HG03108 (cell line): ENCODE measurements around the gene RNF150.
A peak's percentile ranks its signal among the peaks of the same experiment; 100 is the strongest.
"Not testable (repeated sequence)": the region's sequence is repeated elsewhere in the genome, so short reads cannot be mapped to it uniquely, and the experiment has no call there.

Experiments used
- ATAC-seq: cut with Tn5 transposase; IDR thresholded peaks from one replicate; pipeline ENCODE4 v1.9.1; 2021; ENCODE audit warnings: moderate library complexity; ENCODE audit not compliant: unreplicated experiment

Gene RNF150

DNA sequence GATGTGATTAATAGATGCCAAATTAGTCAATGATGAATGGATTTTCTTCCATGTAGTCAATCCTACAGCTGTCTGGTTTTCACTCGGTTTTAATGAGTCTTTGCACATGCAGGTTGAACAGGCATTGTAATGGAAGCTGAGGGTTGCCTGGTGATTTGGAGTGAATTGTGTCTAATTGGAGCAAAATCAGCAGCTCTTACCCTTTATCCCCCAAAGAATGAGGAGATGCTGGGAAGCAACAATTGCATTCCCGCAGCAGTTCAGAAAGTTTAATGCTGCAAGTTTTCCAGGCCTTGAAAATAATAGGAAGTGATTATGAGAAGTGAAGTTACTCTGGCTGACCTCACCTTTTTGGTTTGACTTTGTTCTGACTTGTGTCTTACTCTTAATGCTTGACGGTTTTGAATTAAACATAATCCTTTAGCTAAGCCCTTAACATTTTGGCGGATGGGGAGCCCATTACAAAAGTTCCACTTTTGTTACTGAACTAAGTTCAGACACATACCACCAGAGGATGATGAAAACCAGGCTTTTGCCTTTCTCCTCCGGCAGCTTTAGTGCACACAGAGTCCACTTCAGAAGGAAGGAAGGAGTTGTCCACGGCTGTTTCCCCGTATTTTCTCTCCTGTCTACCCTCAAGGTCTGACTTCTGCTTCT is 298.3 kb downstream of the RNF150 start:
- ATAC-seq, result no peak

DNA sequence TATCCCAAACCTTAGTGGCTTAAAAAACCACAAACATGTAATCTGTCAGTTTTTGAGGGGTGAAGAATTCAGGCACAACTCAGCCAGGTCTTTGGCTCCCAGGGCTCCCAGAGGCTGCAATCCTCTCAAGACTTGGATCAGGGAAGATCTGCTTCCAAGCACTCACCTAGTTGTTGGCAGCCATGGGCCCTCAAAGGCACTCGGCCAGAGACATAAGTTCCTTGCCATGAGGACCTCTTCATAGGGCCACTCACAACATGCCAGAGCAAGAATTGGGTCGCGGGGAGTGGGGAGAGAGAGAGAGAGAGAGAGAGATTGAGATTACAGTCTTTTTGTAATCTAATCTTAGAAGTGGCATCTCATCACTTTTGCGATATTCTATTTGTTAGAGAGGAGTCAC is 300.0 kb downstream of the RNF150 start:
- no peak for ATAC-seq

DNA sequence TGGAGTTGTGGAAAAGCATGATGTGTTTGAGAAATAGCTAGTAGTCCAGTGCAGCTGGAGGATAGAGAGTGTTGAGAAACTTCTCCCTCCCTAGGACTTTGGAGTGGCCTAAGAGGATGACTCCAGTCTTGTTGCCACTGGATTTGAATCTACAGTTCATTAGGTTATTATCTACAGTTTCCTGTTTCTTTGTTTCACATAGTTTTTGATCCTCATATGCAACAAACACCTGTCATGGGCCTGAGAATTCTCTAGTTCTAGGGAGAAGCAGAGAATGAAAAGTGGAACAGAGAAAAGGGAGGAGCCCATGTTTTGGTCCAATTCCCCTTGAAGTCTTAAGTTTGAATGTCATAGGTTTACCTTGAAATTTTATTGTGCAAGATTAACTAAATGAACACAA is 303.4 kb downstream of the RNF150 start:
- ATAC-seq, result peak; percentile 92

DNA sequence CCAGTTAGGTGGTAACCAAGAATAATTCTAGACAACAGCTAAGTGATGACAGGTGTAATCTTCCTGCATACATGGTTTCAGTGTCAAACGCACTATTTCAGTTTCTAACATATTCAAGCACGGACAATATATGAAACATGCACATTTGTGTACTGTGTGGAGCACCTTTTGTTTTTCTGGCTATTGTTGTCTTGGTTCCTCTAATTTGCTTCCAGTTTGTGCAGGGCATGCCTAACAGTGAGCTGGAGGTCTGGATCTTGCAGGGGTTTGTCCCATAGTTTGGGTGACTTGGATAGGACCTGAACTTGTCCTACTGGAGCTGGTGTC is 306.6 kb downstream of the RNF150 start:
- ATAC-seq, result no peak

- ATAC-seq, result not testable (repeated sequence)
Measured at GRCh38 chr4:140820520-140820919, 312.7 kb downstream of the RNF150 start.

DNA sequence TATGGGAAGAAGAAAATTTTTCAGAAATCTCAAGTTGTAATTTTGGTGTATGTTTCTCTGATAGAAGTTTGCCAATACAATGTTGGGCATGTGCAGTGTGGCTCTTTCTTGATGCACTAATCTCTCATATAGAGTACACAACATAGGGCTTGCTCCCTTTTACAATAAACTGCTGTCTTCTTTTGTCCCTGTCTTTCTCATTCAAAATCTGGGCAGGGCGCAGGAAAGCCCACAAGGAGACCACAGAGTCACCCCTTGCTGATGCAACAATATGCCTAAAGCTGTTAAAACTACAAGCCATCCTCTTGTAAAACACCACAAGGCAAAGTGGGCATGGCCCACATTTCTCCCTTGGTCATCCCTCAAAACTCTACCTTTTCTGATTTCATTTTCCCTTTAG is 313.7 kb downstream of the RNF150 start:
- ATAC-seq, result no peak

DNA sequence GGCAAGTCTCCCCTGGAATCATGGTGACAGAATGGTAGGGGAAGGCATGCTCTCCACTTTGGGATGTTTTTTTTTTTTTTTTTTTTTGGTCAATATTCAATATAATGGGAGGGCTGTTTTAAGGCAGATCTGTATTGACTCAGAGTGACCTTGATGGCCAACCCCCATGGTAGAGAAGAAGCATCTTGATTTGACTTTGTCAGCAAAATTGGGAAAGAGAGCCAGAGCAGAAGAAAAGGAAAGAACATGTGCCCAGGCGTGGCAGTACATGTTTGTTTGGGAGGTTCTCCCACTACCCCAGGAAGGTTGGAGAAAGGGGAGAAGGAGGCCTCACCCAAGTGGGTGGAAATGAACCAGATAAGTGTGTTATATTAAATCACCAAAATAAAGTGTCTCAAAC is 314.8 kb downstream of the RNF150 start:
- ATAC-seq, result no peak

DNA sequence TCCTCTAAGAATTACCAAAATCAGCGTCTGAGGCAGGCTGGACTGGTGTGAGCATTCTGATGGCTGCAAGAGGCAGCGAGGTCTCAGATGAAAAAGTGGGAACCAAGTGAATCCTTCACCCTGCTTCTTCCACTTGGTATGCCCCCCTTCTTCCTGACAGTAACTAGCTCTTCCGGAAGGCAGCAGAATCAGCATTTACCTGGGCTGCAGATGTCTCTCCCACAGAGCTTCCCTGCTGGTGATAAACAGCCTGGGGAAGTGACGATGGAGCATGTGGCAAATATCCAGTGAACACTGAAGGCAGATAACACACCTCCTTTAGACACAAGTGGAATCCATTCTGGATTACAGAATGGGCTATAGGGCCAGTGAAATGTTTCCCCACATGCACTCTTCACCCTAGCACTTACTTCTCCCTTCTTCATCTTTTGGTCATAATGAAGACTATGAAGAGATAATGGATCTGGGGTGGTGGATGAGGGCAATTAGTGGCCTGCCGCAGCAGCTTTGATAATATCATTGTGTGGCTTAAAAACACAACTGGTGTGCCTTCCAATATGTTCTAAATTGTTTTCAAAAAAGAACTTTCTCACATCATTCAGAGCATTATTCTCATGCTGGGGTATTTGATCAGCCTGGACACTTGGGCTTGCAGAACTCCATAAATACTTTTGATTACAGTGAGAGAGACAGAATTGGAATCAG is 316.3 kb downstream of the RNF150 start:
- ATAC-seq, result no peak

DNA sequence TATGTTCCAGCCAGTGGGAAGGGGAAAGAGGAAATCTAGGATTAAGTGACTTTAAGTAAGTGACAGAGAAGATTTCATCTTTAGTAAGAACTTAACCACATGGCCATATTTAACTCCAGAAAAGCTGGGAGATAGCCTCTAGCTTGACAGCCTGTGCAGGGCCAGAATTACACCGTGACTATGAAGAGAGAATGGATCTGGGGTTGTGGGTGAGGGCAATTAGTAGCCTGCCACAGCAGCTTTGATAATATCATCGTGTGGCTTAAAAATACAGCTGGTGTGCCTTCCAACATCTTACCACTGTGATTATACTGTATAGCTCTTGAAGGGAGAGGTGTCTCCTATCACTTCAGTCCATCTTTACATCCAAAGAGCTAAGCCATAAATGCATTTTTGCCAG is 319.5 kb downstream of the RNF150 start:
- no peak for ATAC-seq

- ATAC-seq, result no peak
Measured at GRCh38 chr4:140812916-140813315, 320.4 kb downstream of the RNF150 start.

- ATAC-seq, result no peak
Measured at GRCh38 chr4:140811429-140811828, 321.8 kb downstream of the RNF150 start.

GRCh38 chr4:140810591-140811169 is 322.6 kb downstream of the RNF150 start:
- ATAC-seq, result not testable (repeated sequence)
